ENCODE results near the gene GATD1. TPM values are rescaled to one million over a fixed set of nuclear protein-coding genes. Genes with fewer than 3 reads are reported as not detected.

The GATD1 gene, protein sequence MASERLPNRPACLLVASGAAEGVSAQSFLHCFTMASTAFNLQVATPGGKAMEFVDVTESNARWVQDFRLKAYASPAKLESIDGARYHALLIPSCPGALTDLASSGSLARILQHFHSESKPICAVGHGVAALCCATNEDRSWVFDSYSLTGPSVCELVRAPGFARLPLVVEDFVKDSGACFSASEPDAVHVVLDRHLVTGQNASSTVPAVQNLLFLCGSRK
- total RNA-seq (2012; rRNA removed): 44.1 and 52.2 TPM in 2 replicates

DNA sequence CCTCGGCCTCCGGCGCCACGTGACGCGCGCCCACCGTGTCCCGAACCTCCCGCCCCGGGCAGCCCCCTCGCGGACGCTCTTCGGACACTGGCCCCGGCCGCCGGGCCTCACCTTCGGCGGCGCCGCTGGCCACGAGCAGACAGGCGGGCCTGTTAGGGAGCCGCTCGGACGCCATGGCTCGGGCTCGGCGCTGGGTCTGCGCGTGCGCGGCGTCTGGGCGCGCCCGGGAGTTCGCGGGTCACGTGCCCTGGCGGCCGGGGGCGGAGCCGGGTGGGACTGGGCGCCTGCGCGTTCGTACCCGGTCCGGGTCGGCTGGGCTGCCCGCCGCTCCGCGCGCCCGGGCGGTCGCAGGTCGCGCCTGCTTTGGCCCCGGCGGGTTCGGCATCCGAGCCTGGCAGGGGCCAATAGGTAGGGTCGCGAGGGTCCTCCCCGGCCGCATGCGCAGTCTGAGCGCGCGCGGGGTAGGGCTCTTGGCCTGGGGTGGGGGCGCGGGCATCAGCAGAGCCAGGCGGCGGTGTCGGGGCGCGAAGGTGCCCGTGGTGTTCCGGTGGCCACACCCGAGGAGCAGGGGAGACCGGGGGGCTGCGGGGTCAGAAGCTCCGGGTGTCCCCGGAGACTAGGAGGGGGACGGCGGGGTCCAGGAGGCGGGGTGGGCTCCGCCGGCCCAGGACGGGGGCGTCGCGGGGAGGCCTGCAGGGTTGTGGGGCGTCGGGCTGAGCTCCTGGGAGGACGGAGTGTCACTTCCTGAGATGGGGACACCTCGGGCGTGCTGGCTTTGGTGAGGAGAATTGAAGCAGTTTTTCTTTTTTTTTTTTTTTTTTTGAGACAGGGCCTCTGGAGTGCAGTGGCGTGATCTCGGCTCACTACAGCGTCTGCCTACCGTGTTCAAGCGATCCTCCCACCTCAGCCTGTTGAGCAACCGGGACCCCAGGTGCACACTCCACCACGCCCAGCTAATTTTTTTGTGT is at the start of gene GATD1:
TSS of gene GATD1 (minus strand) at position 200 of the 968 bp plus-strand sequence. CDS start at position 175, 25 bp downstream.
- peaks cover 39% of the 10 kb centered on the region for H3K4me1 ChIP-seq (ENCODE audit: control insufficient read depth, insufficient read depth, low read length)
- H3K4me2 ChIP-seq (ENCODE audit: low read length): peak within 1 kb of the TSS; percentile 97

DNA sequence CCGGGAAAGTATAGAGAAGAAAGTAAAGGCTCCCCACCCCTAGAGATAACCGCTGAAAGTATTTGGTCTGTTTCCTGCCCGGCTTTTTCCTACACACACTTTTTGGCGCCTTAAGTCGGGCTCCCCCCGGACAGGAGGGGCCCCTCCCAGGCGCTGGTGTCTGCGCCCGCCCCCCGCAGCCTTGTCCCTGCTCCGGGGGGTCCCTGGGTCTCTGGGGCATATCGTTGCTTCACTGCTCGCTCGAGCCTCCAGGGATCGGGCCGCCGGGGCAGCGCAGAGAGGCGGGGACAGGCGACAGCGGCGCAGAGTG is 49.5 kb upstream of the GATD1 start:
- peak overlapping the region; percentile 58 for H3K4me2 ChIP-seq (ENCODE audit: low read length)
- no peaks in the 10 kb centered on the region for H3K9me3 ChIP-seq (replicated peaks; ENCODE audit: low read length)
- peaks cover 59% of the 10 kb centered on the region for H3K4me1 ChIP-seq (ENCODE audit: control insufficient read depth, insufficient read depth, low read length)
- peaks cover 28% of the 10 kb centered on the region for H3K36me3 ChIP-seq (ENCODE audit: insufficient read depth, low read length)
- H3K4me3 ChIP-seq (ENCODE audit: low read length): no peak overlapping the region
- peaks cover 2% of the 10 kb centered on the region for H3K27me3 ChIP-seq (ENCODE audit: control insufficient read depth, insufficient read depth, low read length)
- H3K9ac ChIP-seq (ENCODE audit: low read depth, low read length): no peak overlapping the region

More for the DNA sequence above, at the start of gene GATD1:
- Histone ChIP-seq H3K27me3 (ENCODE audit: control insufficient read depth, insufficient read depth, low read length) (no peaks in the 10 kb centered on the region), H3K9me3 (replicated peaks; ENCODE audit: low read length) (no peaks in the 10 kb centered on the region), H3K9ac (ENCODE audit: low read depth, low read length) (peak within 1 kb of the TSS; percentile 97), H3K4me3 (ENCODE audit: low read length) (peak within 1 kb of the TSS; percentile 94), H3K36me3 (ENCODE audit: insufficient read depth, low read length) (peaks cover 23% of the 10 kb centered on the region)

DNA sequence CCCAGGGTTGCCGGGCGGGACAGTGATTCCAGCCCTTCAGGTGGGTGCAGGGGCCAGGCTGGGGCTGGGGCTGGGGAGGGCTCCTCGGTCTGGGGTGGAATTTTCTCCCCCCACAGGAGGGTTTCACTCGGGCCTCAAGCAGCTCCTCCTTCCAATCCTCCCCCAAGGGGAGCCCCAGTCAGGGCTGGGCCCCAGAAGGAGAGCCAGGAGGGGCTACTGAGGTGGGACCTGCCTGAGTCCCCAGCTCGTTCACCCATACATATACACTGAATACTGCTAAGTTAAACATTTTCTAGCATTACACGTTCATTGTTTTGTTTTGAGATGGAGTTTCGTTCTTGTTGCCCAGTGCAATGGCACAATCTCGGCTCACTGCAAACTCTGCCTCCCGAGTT is 48.9 kb upstream of the GATD1 start:
- Histone ChIP-seq H3K9ac (ENCODE audit: low read depth, low read length) (no peak overlapping the region), H3K27me3 (ENCODE audit: control insufficient read depth, insufficient read depth, low read length) (peaks cover 2% of the 10 kb centered on the region), H3K9me3 (replicated peaks; ENCODE audit: low read length) (no peaks in the 10 kb centered on the region), H3K36me3 (ENCODE audit: insufficient read depth, low read length) (peaks cover 33% of the 10 kb centered on the region), H3K4me1 (ENCODE audit: control insufficient read depth, insufficient read depth, low read length) (peaks cover 59% of the 10 kb centered on the region), H3K4me2 (ENCODE audit: low read length) (no peak overlapping the region), H3K4me3 (ENCODE audit: low read length) (no peak overlapping the region)

DNA sequence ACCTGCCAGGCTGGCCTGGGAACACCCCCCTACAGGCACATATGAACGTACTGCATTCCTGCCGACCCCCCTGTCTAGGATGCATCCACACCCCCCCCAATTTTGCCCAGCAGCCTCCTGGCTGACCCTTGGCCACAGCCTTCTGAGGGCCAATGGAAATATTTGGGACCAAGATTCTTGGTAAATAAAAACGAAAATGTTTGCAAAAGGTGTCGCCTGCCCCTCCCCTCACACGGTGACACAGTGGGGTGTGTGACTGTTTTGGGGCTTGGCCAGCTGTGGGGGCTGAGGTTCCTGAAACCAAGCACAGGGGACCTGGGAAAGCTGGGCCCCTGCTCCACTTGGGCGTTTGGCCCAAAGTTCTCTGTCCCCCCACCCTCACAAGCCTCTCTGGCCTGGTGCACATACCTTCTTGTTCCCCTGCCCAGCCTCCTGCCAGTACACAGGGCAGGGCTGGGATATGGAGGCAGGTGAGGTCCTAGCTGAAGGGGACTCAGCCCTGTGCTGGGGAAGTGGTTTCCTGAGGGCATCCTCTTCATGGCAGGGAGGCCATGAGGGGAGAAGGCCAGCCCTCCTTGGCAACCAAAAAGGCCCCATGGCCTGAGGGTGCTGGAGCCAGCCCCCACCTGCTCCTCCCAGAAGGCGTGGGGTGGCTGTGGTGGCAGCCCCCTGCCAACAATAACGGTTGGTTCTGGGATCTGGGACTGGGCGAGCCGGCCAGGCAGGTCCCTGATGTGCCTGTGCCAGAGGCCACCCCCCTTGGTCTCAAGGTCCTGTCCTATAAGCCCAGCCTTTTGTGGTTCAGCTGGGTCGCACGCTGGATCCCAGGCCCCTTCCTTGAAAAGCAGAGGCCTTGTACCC is 48.3 kb upstream of the GATD1 start:
- H3K36me3 ChIP-seq (ENCODE audit: insufficient read depth, low read length): peaks cover 33% of the 10 kb centered on the region
- peaks cover 59% of the 10 kb centered on the region for H3K4me1 ChIP-seq (ENCODE audit: control insufficient read depth, insufficient read depth, low read length)
- no peak overlapping the region for H3K4me2 ChIP-seq (ENCODE audit: low read length)
- no peak overlapping the region for H3K4me3 ChIP-seq (ENCODE audit: low read length)
- peaks cover 2% of the 10 kb centered on the region for H3K27me3 ChIP-seq (ENCODE audit: control insufficient read depth, insufficient read depth, low read length)
- H3K9ac ChIP-seq (ENCODE audit: low read depth, low read length): no peak overlapping the region
- no peaks in the 10 kb centered on the region for H3K9me3 ChIP-seq (replicated peaks; ENCODE audit: low read length)

DNA sequence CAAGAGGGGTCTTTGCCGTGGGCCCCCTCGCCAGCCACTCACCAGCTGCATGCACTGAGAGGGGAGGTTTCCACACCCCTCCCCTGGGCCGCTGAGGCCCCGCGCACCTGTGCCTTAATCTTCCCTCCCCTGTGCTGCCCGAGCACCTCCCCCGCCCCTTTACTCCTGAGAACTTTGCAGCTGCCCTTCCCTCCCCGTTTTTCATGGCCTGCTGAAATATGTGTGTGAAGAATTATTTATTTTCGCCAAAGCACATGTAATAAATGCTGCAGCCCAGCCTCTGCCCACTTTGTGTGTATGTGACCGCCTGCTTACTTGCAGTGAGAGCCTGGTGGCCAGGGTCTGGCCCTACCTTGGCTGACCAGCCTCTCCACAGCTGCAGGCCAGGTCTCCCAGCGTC is 47.7 kb upstream of the GATD1 start:
- Histone ChIP-seq H3K27me3 (ENCODE audit: control insufficient read depth, insufficient read depth, low read length) (peaks cover 2% of the 10 kb centered on the region), H3K4me2 (ENCODE audit: low read length) (no peak overlapping the region), H3K36me3 (ENCODE audit: insufficient read depth, low read length) (peaks cover 33% of the 10 kb centered on the region), H3K9me3 (replicated peaks; ENCODE audit: low read length) (no peaks in the 10 kb centered on the region), H3K9ac (ENCODE audit: low read depth, low read length) (no peak overlapping the region), H3K4me3 (ENCODE audit: low read length) (no peak overlapping the region), H3K4me1 (ENCODE audit: control insufficient read depth, insufficient read depth, low read length) (peaks cover 56% of the 10 kb centered on the region)

DNA sequence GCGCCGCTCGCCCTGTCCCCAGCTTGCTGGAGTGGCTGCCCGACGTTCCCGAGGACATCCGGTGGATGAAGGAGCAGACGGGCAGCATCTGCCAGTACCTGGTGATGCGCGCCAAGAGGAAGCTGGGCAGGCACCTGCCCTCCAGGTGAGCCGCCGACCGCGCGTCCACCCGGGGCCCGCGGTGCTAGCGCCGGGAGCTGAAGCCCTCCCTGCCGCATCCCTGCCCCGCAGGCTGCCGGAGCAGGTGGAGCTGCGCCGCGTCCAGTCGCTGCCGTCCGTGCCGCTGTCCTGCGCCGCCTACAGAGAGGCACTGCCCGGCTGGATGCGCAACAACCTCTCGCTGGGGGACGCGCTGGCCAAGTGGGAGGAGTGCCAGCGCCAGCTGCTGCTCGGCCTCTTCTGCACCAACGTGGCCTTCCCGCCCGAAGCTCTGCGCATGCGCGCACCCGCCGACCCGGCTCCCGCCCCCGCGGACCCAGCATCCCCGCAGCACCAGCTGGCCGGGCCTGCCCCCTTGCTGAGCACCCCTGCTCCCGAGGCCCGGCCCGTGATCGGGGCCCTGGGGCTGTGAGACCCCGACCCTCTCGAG is 47.1 kb upstream of the GATD1 start:
- Histone ChIP-seq H3K9me3 (replicated peaks; ENCODE audit: low read length) (no peaks in the 10 kb centered on the region), H3K4me1 (ENCODE audit: control insufficient read depth, insufficient read depth, low read length) (peaks cover 51% of the 10 kb centered on the region), H3K4me3 (ENCODE audit: low read length) (no peak overlapping the region), H3K27me3 (ENCODE audit: control insufficient read depth, insufficient read depth, low read length) (peaks cover 2% of the 10 kb centered on the region), H3K9ac (ENCODE audit: low read depth, low read length) (no peak overlapping the region), H3K4me2 (ENCODE audit: low read length) (no peak overlapping the region), H3K36me3 (ENCODE audit: insufficient read depth, low read length) (peaks cover 33% of the 10 kb centered on the region)

DNA sequence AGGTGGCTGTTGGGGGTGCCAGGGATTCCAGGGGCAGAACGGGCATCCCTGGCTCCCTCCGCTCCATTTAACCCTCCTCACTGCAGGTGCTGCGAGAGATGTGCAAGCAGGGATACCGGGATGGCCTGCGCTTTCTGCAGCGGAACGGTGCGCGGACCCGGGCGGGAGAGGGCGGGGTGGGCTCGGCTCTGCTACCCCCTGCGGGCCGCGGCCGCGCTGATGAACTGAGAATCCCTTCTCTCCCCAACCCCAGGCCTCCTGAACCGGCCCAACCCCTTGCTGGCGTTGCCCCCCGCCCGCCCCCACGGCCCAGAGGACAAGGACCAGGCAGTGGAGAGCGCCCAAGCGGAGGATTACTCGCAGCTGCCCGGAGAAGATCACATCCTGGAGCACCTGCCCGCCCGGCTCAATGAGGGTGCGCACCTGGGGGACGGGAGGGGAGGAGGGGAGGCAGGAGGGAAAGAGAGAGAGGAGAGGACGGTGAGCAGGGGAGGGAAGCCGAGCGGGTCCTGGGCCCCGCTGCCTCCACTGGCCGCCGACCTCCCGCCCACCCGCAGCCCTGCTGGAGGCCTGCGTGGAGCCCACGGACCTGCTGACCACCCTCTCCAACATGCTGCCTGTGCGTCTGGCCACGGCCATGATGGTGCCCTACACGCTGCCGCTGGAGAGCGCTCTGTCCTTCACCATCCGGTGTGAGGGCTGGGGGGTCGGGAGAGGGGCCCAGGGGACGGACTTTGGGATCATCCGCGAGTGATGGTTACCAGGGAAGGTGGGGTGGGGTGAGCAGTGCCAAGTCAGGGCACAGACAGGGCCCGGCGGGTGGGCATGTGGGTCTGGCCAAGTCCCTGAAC is 46.4 kb upstream of the GATD1 start:
- H3K9ac ChIP-seq (ENCODE audit: low read depth, low read length): no peak overlapping the region
- H3K4me2 ChIP-seq (ENCODE audit: low read length): no peak overlapping the region
- H3K4me3 ChIP-seq (ENCODE audit: low read length): no peak overlapping the region
- peaks cover 49% of the 10 kb centered on the region for H3K4me1 ChIP-seq (ENCODE audit: control insufficient read depth, insufficient read depth, low read length)
- no peaks in the 10 kb centered on the region for H3K9me3 ChIP-seq (replicated peaks; ENCODE audit: low read length)
- peaks cover 2% of the 10 kb centered on the region for H3K27me3 ChIP-seq (ENCODE audit: control insufficient read depth, insufficient read depth, low read length)
- H3K36me3 ChIP-seq (ENCODE audit: insufficient read depth, low read length): peaks cover 33% of the 10 kb centered on the region

DNA sequence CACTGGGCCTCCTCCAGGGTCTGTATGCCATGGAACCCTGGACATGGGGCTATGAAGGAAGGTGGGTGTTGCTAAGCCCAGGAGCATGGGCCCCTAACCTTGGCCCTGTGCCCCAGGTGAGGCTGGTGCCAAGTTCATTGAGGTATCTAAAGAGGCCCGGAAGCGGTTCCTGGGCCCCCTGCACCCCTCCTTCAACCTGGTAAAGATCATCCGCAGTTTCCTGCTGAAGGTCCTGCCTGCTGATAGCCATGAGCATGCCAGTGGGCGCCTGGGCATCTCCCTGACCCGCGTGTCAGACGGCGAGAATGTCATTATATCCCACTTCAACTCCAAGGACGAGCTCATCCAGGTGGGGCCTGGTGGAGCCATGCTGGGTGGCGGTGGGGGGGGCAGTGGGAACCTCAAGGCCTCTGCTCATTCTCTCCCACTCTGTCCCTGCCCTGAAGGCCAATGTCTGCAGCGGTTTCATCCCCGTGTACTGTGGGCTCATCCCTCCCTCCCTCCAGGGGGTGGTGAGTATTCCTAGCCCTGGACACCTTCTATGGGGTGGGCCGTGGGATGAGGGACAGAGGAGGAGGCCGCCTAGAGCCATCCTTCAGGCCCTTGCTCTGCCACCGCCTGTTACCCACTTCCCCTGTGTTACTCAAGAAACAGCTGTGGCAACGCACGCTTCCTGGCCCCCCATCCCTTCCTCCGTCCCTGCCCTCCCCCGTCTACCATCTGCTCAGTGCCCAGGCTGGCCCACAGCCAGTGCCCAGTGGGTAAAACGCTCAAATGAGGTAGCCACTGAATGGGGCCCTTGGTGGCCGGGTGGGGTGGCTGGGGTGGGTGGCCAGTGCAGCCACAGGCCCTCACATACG is 44.5 kb upstream of the GATD1 start:
- H3K9ac ChIP-seq (ENCODE audit: low read depth, low read length): peak overlapping the region; percentile 96
- H3K36me3 ChIP-seq (ENCODE audit: insufficient read depth, low read length): peaks cover 33% of the 10 kb centered on the region
- H3K4me3 ChIP-seq (ENCODE audit: low read length): peak overlapping the region; percentile 97
- no peaks in the 10 kb centered on the region for H3K9me3 ChIP-seq (replicated peaks; ENCODE audit: low read length)
- H3K4me2 ChIP-seq (ENCODE audit: low read length): peak overlapping the region; percentile 99
- no peaks in the 10 kb centered on the region for H3K27me3 ChIP-seq (ENCODE audit: control insufficient read depth, insufficient read depth, low read length)
- H3K4me1 ChIP-seq (ENCODE audit: control insufficient read depth, insufficient read depth, low read length): peaks cover 42% of the 10 kb centered on the region

DNA sequence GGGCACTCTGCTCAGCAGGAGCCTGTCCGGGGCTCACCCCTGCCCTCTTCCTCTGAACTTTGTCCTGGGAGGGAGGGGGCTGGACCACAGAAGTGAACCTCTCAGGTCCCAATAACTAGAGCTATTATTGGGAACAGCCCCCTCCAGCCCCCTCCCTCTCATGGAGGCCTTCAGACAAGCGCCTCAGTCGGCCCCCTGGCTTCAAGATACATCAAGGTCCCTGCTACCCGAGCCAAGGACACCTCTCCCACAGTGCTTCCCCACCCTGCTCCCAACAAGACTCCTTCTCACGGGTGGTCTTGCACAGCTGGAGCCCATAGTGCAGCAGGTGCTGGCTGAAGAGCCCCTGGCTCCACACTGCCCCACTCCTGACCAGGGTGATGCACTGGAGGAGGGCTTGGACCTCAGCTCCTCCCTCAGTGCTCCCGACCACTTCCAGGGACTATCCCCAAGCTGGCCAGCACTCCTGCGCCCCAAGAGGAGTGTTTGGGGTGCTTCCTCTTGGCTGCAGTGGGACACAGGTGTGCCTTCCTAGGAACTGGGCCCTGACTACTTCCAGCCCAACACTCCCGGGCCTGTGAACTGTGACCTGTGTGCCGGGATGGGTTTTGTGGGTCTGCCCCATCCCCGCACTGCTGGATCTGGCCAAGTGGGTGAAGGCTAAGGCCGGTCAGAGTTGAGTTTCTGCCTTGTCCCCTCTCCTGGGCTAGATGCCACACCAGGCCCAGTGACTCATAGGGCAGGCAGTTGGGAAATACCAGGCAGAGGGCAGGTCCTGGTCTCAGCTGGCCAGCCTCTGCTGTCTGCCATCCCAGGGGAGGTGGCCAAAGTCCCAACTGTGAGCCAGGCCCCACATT is 43.6 kb upstream of the GATD1 start:
- Histone ChIP-seq H3K4me1 (ENCODE audit: control insufficient read depth, insufficient read depth, low read length) (peaks cover 41% of the 10 kb centered on the region), H3K9me3 (replicated peaks; ENCODE audit: low read length) (no peaks in the 10 kb centered on the region), H3K4me3 (ENCODE audit: low read length) (peak overlapping the region; percentile 97), H3K27me3 (ENCODE audit: control insufficient read depth, insufficient read depth, low read length) (no peaks in the 10 kb centered on the region), H3K4me2 (ENCODE audit: low read length) (peak overlapping the region; percentile 99), H3K9ac (ENCODE audit: low read depth, low read length) (peak overlapping the region; percentile 96), H3K36me3 (ENCODE audit: insufficient read depth, low read length) (peaks cover 33% of the 10 kb centered on the region)
